Mesenchymal stem cell (in vitro differentiated cells and primary cell): ENCODE measurements around the gene MRPS18B.

Source experiments
- small RNA-seq: library from polyadenylated mRNA; stranded (forward); fragments of <200 nt; extraction: miRNeasy Mini kit (QIAGEN cat#:217004); gene quantifications from one replicate; pipeline ENCODE3, GENCODE V24; 2013; ENCODE audit warnings: low read depth

The MRPS18B gene

Small RNA genes lying within 50 kb of the gene (small RNA-seq; reads per million reads assigned to genes)
- gene MIR877: 200 reads per million, percentile 94 among the genes with 10 or more reads in this experiment
